ENCODE results near the gene SLC2A1.

Gene SLC2A1

DNA sequence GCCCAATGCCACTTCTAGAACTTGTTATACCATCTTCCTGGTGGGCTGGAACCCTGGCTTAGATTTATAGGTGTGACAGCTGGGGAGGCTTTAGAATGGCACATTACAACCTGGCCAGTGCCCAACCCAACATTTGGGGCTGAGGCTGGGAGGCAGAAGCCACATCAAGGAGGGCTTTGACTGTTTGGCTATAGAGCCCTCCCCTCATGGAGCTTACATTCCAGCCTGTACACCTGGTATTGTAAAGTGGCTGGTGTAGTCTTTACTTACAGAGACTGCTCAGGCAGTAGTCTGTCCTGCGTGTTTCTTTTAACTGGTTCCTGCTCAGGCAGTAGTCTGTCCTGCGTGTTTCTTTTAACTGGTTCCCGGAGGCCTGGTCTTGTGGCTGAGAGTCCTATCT lies 10.0 kb upstream of the SLC2A1 start:
- CTCF ChIA-PET, result interaction anchor here (0.6 kb wide), 1 partner anchor 207 kb away, joined by 3 read pairs; no protein-coding TSS in a partner anchor
- POLR2A ChIA-PET (ENCODE audit: low non-redundant PET), result no interaction called here
- TF ChIP-seq, protein P1, sequence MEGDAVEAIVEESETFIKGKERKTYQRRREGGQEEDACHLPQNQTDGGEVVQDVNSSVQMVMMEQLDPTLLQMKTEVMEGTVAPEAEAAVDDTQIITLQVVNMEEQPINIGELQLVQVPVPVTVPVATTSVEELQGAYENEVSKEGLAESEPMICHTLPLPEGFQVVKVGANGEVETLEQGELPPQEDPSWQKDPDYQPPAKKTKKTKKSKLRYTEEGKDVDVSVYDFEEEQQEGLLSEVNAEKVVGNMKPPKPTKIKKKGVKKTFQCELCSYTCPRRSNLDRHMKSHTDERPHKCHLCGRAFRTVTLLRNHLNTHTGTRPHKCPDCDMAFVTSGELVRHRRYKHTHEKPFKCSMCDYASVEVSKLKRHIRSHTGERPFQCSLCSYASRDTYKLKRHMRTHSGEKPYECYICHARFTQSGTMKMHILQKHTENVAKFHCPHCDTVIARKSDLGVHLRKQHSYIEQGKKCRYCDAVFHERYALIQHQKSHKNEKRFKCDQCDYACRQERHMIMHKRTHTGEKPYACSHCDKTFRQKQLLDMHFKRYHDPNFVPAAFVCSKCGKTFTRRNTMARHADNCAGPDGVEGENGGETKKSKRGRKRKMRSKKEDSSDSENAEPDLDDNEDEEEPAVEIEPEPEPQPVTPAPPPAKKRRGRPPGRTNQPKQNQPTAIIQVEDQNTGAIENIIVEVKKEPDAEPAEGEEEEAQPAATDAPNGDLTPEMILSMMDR (conservative IDR thresholded peaks at IDR 0.05; ENCODE audit: low read depth), result no peak
- peak overlapping the region; percentile 48 for H3K27ac ChIP-seq
- DNase-seq (ENCODE audit: low spot score), result no peak

DNA sequence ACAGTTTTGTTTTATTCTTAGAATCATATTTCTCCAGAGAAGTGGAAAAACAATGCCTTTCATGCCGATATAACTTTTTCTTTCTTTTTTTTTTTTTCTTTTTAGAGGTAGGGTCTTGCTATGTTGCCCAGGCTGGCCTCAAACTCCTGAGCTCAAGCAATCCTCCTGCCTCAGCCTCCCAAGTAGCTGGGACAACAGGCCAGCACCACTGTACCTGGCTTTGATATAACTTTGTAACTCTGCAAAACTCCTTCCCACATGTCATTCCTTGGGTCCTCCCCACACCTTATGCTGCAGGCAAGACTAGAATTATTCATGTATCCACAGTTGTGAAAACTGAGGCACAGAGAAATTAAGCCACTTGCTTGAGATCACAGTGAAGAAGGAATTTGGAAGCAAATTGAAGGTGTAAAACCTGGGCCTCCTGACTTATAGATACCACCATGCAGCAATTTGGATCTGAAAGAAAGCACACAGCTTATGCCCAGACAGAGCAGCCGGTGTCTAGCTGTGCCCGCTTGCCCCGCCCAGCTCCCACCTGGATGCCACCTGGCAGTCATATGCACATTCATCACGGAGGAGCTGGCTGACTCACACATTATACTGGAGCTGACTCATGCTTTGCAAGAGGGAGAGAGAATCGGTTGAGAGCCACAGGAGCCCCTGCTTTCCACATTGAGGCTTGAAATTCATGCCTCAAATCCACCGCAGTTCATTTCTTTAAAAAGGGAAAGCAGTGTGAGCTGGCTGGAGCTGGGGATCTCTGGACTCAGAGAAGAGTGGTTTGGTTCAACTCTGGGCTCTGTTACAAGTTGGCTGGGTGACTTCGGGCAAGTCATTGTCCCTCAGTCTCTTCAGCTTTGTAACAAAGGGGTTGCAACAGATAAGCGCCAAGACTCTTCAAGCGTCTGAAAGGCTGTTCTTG lies 8.3 kb upstream of the SLC2A1 start:
- H3K27ac ChIP-seq, result peak overlapping the region; percentile 94
- ChIA-PET CTCF (interaction anchor here (0.6 to 0.8 kb wide), 2 partner anchors 104 to 107 kb away, joined by 3 to 5 read pairs; no protein-coding TSS in a partner anchor), POLR2A (ENCODE audit: low non-redundant PET) (interaction anchor here (1.0 to 1.3 kb wide), 2 partner anchors 55 to 107 kb away, joined by 3 read pairs; no protein-coding TSS in a partner anchor)
- peak; percentile 97 for DNase-seq (ENCODE audit: low spot score)
- TF ChIP-seq, protein P1 (conservative IDR thresholded peaks at IDR 0.05; ENCODE audit: low read depth), result no peak

DNA sequence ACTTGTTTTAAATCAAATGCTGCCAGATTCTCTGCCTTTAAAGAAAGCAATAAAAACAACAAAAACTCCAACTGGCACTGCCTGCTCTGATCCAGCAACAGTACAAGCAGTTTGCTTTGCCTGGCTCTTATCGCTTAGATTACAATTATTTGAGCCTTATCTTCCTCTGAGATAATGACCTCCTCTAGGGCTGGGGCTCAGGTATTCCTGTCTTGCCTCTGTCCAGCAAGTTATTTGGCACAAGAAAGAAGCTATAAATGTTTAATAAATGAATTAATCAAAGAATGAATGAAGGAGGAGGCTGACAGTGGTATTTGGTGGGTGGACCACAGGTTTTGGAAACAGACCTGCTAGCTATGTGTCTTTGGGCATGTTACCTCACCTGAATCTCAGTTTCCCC lies 6.7 kb upstream of the SLC2A1 start:
- ChIA-PET POLR2A (ENCODE audit: low non-redundant PET) (no interaction called here), CTCF (interaction anchor here (0.7 kb wide), 1 partner anchor 12 kb away, joined by 3 read pairs; no protein-coding TSS in a partner anchor)
- no peak overlapping the region for H3K27ac ChIP-seq
- no peak for DNase-seq (ENCODE audit: low spot score)
- TF ChIP-seq, protein P1 (conservative IDR thresholded peaks at IDR 0.05; ENCODE audit: low read depth), result no peak

DNA sequence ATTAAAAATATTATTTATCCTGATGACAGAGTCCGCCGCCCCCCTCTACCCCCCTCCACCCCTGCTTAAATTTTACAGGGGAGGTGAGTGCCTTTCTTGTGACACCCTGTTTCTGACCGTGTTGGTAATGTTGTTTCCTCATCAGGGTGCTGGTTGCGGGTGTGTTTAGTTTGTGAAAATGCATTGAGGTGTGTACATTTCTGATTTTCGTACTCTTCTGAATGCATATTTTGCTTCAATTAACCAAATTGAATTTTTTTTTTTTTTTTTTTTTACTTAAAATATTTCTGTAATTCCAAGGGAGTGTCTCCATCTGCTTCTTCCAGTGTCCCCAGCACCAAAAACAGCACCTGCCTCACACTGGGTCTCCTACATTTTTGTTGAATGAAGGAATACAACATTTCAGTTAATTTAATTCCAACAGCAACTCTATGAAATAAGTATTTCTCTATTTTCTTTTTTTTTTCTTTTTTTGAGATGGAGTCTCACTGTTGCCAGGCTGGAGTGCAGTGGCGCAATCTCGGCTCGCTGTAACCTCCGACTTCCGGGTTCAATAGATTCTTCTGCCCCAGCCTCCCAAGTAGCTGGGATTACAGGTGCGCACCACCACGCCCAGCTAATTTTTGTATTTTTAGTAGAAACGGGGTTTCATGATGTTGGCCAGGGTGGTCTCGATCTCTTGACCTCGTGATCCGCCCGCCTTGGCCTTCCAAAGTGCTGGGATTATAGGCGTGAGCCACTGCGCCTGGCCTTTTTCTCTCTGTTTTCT lies 5.6 kb upstream of the SLC2A1 start:
- POLR2A ChIA-PET (ENCODE audit: low non-redundant PET), result no interaction called here
- TF ChIP-seq, protein P1 (conservative IDR thresholded peaks at IDR 0.05; ENCODE audit: low read depth), result no peak
- CTCF ChIA-PET, result interaction anchor here (1.3 kb wide), 1 partner anchor 109 kb away, joined by 3 read pairs; no protein-coding TSS in a partner anchor
- peak overlapping the region; percentile 87 for H3K27ac ChIP-seq
- DNase-seq (ENCODE audit: low spot score), result no peak

DNA sequence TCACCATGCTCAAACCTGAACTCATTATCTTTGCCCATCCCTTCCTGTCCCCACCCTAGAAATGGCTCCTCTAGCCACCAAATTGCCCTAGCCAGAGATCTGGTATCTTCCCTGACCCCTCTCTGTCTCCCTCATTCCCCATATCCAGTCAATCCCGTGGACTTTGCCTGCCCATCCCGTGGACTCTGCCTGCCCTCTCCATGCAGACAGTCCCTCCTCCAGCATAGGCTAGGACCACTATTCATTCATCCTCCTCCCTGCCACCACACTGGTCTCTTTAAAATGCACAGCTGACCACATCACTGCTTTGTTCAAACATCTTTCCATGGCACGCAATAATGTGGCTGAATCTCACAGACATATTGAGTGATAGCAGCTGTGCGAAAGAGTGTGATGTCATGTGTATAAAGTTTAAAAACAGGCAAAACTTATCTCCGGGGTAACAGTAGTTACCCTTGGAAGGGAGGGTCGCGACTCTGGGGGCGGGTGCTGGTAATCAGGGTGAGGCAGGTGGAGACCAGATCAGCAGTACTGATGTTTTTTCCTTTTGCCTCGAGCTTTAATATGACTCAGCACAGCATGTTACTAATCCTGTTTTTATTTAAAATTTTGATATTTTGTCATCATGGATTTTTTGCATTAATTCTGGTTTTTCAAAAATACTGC lies 4.8 kb upstream of the SLC2A1 start:
- DNase-seq (ENCODE audit: low spot score), result peak; percentile 58
- TF ChIP-seq, protein P1 (conservative IDR thresholded peaks at IDR 0.05; ENCODE audit: low read depth), result no peak
- ChIA-PET POLR2A (ENCODE audit: low non-redundant PET) (no interaction called here), CTCF (interaction anchor here (0.5 to 1.3 kb wide), 2 partner anchors 110 kb away, joined by 3 read pairs; no protein-coding TSS in a partner anchor)
- peak overlapping the region; percentile 87 for H3K27ac ChIP-seq
